Panc1 (cell line): ENCODE data around the gene SIK3. TPM values are rescaled to one million over a fixed set of nuclear protein-coding genes. Genes with fewer than 3 reads are reported as not detected.

ENCODE experiments used
- ATAC-seq: fragments of 200-7000 bp; cut with Tn5 transposase; 2 replicates; pipeline ENCODE4 v1.9.1; 2020; ENCODE audit warnings: mild to moderate bottlenecking, moderate library complexity
- BruUV-seq: library from RNA; stranded (reverse); fragments of 400-500 nt; replicated peaks from 2 replicates; lab custom pipeline; 2021; lab: Mats Ljungman, UMichigan
- CTCF ChIA-PET: fragments of 300-600 bp; sonication (Branson Sonifier 250); formaldehyde crosslinking; loops from one replicate; lab custom pipeline; 2022; ENCODE audit warnings: antibody characterized with exemption; lab: Charles Lee
- POLR2A ChIA-PET: fragments of 300-600 bp; sonication (Branson Sonifier 250); formaldehyde crosslinking; loops from one replicate; lab custom pipeline; 2022; ENCODE audit warnings: antibody characterized with exemption; lab: Charles Lee
- DNase-seq: peaks from one replicate; pipeline ENCODE4 v3.0.0-alpha.2; 2010; ENCODE audit warnings: low read depth, low spot score
- H3K27ac ChIP-seq: 2 replicates; pipeline ENCODE4 v1.5.1; 2011; ENCODE audit warnings: mild to moderate bottlenecking, low read length, inconsistent platforms
- H3K27me3 ChIP-seq: fragments of 200-500 bp; sonication (Bioruptor generic); 2 replicates; pipeline ENCODE4 v1.6.0; 2014; ENCODE audit warnings: low read length, inconsistent platforms; ENCODE audit not compliant: control insufficient read depth, insufficient read depth
- H3K36me3 ChIP-seq: fragments of 200-500 bp; sonication (Bioruptor generic); 2 replicates; pipeline ENCODE4 v1.5.1; 2014; ENCODE audit warnings: inconsistent platforms, mild to moderate bottlenecking, low read length, moderate library complexity; ENCODE audit not compliant: control insufficient read depth, insufficient read depth
- H3K4me1 ChIP-seq: 2 replicates; pipeline ENCODE4 v1.5.1; 2011; ENCODE audit warnings: inconsistent platforms, mild to moderate bottlenecking, low read length, moderate library complexity; ENCODE audit not compliant: control insufficient read depth, insufficient read depth
- H3K4me3 ChIP-seq, 2 experiments: 2 replicates each; pipeline ENCODE4 v1.5.1; 2011 to 2012; ENCODE audit warnings: low read depth in 2 of 2, low read length in 2 of 2, mild to moderate bottlenecking in 2 of 2, inconsistent platforms in 1 of 2, moderate library complexity in 1 of 2
- H3K9me3 ChIP-seq: fragments of 200-500 bp; sonication (Bioruptor generic); 2 replicates; pipeline ENCODE4 v1.5.1; 2014; ENCODE audit warnings: low read depth, mild to moderate bottlenecking, inconsistent platforms, low read length, moderate library complexity; ENCODE audit not compliant: control insufficient read depth, insufficient read depth
- CTCF ChIP-seq: fragments of 450-650 bp; IDR thresholded peaks from 2 replicates; pipeline ENCODE4 v1.5.1; 2017; ENCODE audit warnings: mild to moderate bottlenecking
- POLR2AphosphoS5 ChIP-seq: IDR thresholded peaks from 2 replicates; pipeline ENCODE4 v1.6.1; 2012; ENCODE audit warnings: mild to moderate bottlenecking, low read depth, low read length, moderate library complexity
- REST ChIP-seq, 2 experiments: IDR thresholded peaks; 2 replicates each; pipeline ENCODE4 v1.6.1; 2011 to 2012; ENCODE audit warnings: low read depth in 2 of 2, control low read depth in 1 of 2, low read length in 1 of 2, mild to moderate bottlenecking in 1 of 2, moderate library complexity in 1 of 2; ENCODE audit not compliant: insufficient read depth in 1 of 2
- SIN3A ChIP-seq: IDR thresholded peaks from 2 replicates; pipeline ENCODE4 v1.6.1; 2012; ENCODE audit warnings: low read depth, mild to moderate bottlenecking, low read length, moderate library complexity, borderline replicate concordance; ENCODE audit not compliant: insufficient read depth
- TCF7L2 ChIP-seq: IDR thresholded peaks from 2 replicates; pipeline ENCODE4 v1.6.1; 2011; ENCODE audit warnings: mild to moderate bottlenecking, low read depth, low read length, inconsistent platforms
- in situ Hi-C: cut with HindIII; loops from 2 replicates; pipeline ENCODE4 v1.10.0; 2016; ENCODE audit warnings: low sequenced_read_pairs, low pct_unique_long_range_greater_than_20kb
- intact Hi-C: fragments of 100-400 bp; cut with micrococcal nuclease; formaldehyde crosslinking; loops from one replicate; pipeline ENCODE4 v1.10.0; 2022; ENCODE audit not compliant: unreplicated experiment
- total RNA-seq: library from RNA; stranded (reverse); gene quantifications from one replicate; pipeline ENCODE4 v1.2.1, GENCODE V29; 2021; ENCODE audit not compliant: unreplicated experiment

The SIK3 gene
- total RNA-seq, 1 experiment from 2014 or later: 39.7 TPM

- no TSS peak for BruUV-seq
- intact Hi-C loops: no loop called here
These were observed 75.0 kb downstream of the SIK3 start for GRCh38 chr11:117023178-117023577.

GRCh38 chr11:117022526-117022925 is 75.7 kb downstream of the SIK3 start:
- no peak for DNase-seq
- CTCF ChIA-PET: no interaction called here

More at GRCh38 chr11:117023178-117023577, 75.0 kb downstream of the SIK3 start:
- Histone ChIP-seq H3K4me3 (no peak overlapping the region), H3K9me3 (no peaks in the 10 kb centered on the region), H3K36me3 (no peaks in the 10 kb centered on the region), H3K4me1 (peaks cover 17% of the 10 kb centered on the region), H3K27me3 (no peaks in the 10 kb centered on the region), H3K27ac (no peak overlapping the region)
- TF ChIP-seq TCF7L2 (no peak), SIN3A (no peak), REST (IDR thresholded peaks at IDR 0.05; ENCODE audit: insufficient read depth in 1 of 2, low read depth in 2 of 2, low read length in 1 of 2) (no peak), POLR2AphosphoS5 (no peak), CTCF (no peak)
- ChIA-PET CTCF (no interaction called here), POLR2A (no interaction called here)
- no peak for DNase-seq
- in situ Hi-C loops: no loop called here
- ATAC-seq: no peak

More at GRCh38 chr11:117022526-117022925, 75.7 kb downstream of the SIK3 start:
- ATAC-seq: no peak
- Histone ChIP-seq H3K27me3 (no peaks in the 10 kb centered on the region), H3K4me3 (no peak overlapping the region), H3K36me3 (no peaks in the 10 kb centered on the region), H3K27ac (no peak overlapping the region), H3K9me3 (no peaks in the 10 kb centered on the region), H3K4me1 (peaks cover 17% of the 10 kb centered on the region)
- POLR2A ChIA-PET: no interaction called here
- BruUV-seq: no TSS peak
- intact Hi-C loops (no loop called here), in situ Hi-C loops (no loop called here)
- no peak for TF ChIP-seq SIN3A
- TF ChIP-seq TCF7L2: no peak
- TF ChIP-seq CTCF: no peak
- no peak for TF ChIP-seq POLR2AphosphoS5
- no peak for TF ChIP-seq REST (IDR thresholded peaks at IDR 0.05; ENCODE audit: insufficient read depth in 1 of 2, low read depth in 2 of 2, low read length in 1 of 2)
